Subcutaneous adipose tissue (tissue), 4 donors: ENCODE data around the gene PCK2. TPM values are rescaled to one million over a fixed set of nuclear protein-coding genes. Genes with fewer than 3 reads are reported as not detected.

ENCODE experiments used
- total RNA-seq, 4 donors: library from RNA; depleted of rRNA; stranded (reverse); fragments of >200 nt; gene quantifications; one replicate each; pipeline ENCODE4 v1.1.0, GENCODE V29; 2016
- TF ChIP-seq, protein P1 (sequence below): fragments of 450-650 bp; IDR thresholded peaks from one replicate; pipeline ENCODE4 v1.5.1; 2016; ENCODE audit warnings: low read depth, mild to moderate bottlenecking, control low read depth, antibody characterized with exemption, moderate library complexity

Gene PCK2
- total RNA-seq, 4 donors from 2014 or later = 24.0 to 125 (median 53.1) TPM

GRCh38 chr14:24144451-24144850, 50.3 kb downstream of the PCK2 start:
- TF ChIP-seq, protein P1, sequence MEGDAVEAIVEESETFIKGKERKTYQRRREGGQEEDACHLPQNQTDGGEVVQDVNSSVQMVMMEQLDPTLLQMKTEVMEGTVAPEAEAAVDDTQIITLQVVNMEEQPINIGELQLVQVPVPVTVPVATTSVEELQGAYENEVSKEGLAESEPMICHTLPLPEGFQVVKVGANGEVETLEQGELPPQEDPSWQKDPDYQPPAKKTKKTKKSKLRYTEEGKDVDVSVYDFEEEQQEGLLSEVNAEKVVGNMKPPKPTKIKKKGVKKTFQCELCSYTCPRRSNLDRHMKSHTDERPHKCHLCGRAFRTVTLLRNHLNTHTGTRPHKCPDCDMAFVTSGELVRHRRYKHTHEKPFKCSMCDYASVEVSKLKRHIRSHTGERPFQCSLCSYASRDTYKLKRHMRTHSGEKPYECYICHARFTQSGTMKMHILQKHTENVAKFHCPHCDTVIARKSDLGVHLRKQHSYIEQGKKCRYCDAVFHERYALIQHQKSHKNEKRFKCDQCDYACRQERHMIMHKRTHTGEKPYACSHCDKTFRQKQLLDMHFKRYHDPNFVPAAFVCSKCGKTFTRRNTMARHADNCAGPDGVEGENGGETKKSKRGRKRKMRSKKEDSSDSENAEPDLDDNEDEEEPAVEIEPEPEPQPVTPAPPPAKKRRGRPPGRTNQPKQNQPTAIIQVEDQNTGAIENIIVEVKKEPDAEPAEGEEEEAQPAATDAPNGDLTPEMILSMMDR = no peak

DNA sequence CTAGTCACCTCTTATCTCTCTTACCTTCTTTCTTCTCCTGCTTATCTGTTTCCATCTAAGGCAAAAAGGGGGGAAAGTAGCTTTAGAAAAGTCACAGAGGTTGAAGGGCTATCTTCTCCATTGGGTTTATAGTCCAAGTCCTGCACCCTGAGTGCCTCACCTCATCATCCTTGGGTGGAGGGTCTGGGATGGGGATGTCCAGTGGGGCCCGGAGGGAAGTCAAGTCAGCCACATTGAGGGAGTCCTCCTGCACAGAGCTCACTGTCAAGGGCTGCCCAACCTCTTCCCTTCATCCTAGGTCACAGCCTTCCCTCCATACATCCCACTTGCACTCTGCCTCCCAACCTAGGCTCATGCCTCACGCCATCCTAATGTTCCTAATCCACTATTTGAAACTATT, 51.1 kb downstream of the PCK2 start:
- TF ChIP-seq, protein P1 = no peak

DNA sequence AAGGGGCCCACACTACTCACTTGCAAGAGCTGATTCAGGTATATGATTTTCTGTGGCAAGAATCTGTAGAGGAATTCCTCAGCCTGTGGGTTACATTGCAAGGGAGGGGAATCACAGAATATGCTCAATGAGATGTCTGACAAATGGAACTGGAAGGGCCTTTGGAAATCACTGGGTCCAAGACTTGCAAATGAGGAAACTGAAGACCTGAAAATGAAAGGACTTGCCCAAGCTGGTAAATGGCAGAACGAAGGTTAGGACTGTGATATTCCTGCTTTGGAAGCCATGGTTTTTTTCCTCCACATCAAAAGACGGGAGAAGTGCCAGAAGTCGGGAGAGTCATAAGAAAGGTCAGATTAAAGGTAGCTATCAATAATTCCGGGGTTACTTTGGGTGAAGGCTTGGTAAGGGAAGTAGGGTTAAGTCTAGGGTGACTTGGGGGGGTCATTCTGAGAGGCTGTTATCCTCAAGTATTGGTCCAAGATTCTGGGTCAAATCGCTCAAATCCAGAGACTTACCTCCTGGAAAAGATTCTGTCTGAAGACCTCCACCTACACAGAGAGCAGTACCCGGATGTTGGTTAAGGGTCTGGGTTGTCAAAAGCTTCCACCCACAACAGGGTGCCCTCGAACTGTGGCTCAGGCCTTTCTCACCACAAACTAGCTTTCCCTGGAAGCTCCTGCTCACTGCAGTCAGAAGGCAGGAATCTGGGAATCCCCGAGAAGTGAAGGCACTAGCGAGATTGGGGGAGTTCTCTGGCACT, 51.8 kb downstream of the PCK2 start:
- TF ChIP-seq, protein P1 = no peak

GRCh38 chr14:24146453-24146977, 52.4 kb downstream of the PCK2 start, which contains the start of gene PSME2:
Gene PSME2, minus strand, starts transcription at chr14:24146610. Its CDS starts 29 bp downstream, at chr14:24146581.
- TF ChIP-seq, protein P1 = no peak

GRCh38 chr14:24146978-24147760, 53.1 kb downstream of the PCK2 start, which contains the start of gene RNF31:
Gene RNF31, plus strand, starts transcription at chr14:24147498. Its CDS starts 201 bp downstream, at chr14:24147699.
- TF ChIP-seq, protein P1 = no peak

- TF ChIP-seq, protein P1 = no peak
Measured at GRCh38 chr14:24147761-24148428, 53.8 kb downstream of the PCK2 start.
